GM23248 (cell line): ENCODE measurements around the gene SEMA7A.

Source experiments
- EZH2 ChIP-seq: fragments of 200-600 bp; sonication (generic); IDR thresholded peaks from 2 replicates; pipeline ENCODE4 v1.6.1; 2018; ENCODE audit warnings: antibody characterized with exemption, mild to moderate bottlenecking; ENCODE audit not compliant: insufficient read depth, poor library complexity, severe bottlenecking
- EZH2phosphoT487 ChIP-seq: fragments of 200-600 bp; sonication (generic); IDR thresholded peaks from 2 replicates; pipeline ENCODE4 v1.6.1; 2018; ENCODE audit warnings: antibody characterized with exemption, moderate library complexity, mild to moderate bottlenecking, low read depth; ENCODE audit not compliant: insufficient read depth

GRCh38 chr15:74387621-74388362 lies 46.0 kb downstream of the SEMA7A start:
- TF ChIP-seq EZH2 (no peak), EZH2phosphoT487 (no peak)
